NCI-H1930 (cell line): ENCODE results near the gene ZBTB17.
"Not testable (repeated sequence)": the region's sequence is repeated elsewhere in the genome, so short reads cannot be mapped to it uniquely, and the experiment has no call there.

ENCODE experiments used
- DNase-seq, 2 experiments: peaks; one replicate each; lab custom pipeline; 2025; lab: John Stamatoyannopoulos, UW

ZBTB17 gene

GRCh38 chr1:15896841-15897610 lies 78.9 kb downstream of the ZBTB17 start:
- DNase-seq, result not testable (repeated sequence)

DNA sequence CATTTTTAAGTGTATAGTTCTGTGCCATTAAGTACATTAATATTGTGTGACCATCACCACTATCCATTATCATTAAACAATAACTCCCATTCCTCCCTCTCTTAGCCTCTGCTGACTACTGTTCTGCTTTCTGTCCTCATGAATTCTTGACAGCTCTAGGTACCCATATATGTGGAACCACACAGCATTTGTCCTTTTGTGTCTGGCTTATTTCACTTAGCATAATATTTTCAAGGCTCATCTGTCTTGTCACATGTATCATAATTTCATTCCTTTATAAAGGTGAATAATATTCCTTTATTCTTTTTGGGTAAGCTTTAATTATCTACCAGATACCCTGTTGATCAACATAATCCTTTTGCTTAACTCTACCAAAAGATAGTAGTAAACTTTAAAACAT lies 80.7 kb downstream of the ZBTB17 start:
- no peak for DNase-seq

DNA sequence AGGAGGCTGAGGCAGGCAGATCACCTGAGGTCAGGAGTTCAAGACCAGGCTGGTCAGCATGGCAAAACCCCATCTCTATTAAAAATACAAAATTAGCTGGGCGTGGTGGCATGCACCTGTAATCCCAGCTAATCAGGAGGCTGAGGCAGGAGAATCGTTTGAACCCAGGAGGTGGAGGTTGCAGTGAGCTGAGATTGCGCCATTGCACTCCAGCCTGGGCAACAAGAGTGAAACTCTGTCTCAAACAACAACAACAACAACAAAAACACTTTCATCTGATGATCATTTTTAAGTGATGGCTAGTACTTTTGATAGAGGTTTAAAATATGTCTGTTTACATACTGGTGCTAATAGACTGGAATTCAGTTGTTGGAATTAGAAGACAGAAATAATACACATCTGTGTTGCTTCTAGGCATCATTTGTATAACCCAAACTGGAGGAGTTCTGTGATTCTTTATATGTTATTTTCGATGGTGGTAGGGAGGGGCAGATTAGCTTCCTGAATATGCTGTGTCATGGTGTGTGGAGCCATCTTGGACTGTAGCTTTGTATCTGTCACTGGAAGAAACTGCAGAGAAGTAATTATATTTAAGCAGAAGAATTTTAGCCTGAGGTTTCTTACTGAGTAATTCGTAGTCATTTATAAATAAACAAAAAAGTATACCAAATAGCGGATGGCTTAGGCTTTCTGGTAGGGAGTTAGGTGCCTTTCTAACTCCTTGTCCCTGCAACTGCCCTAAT lies 82.9 kb downstream of the ZBTB17 start:
- not testable (repeated sequence) for DNase-seq
